Hematopoietic multipotent progenitor cell treated with erythropoietin and hydrocortisone succinate and interleukin-3 and kit ligand, for 15 days (in vitro differentiated cells): ENCODE measurements around the gene ATE1.
"Not testable (repeated sequence)": the region's sequence is repeated elsewhere in the genome, so short reads cannot be mapped to it uniquely, and the experiment has no call there.

Experiments
- DNase-seq: peaks from one replicate; pipeline ENCODE4 v3.0.0-alpha.2; 2015; ENCODE audit warnings: low spot score

ATE1 gene

GRCh38 chr10:121830101-121830500, 97.7 kb downstream of the ATE1 start:
- no peak for DNase-seq

- no peak for DNase-seq
These were observed 99.8 kb downstream of the ATE1 start for GRCh38 chr10:121828045-121828444.

- DNase-seq: not testable (repeated sequence)
These were observed 101.1 kb downstream of the ATE1 start for GRCh38 chr10:121826773-121827172.

- DNase-seq: peak; percentile 44
These were observed 103.8 kb downstream of the ATE1 start for GRCh38 chr10:121823993-121824463.

GRCh38 chr10:121822724-121823123, 105.1 kb downstream of the ATE1 start:
- no peak for DNase-seq

- DNase-seq: no peak
These were observed 105.7 kb downstream of the ATE1 start for GRCh38 chr10:121822180-121822579.

- DNase-seq: no peak
These were observed 108.8 kb downstream of the ATE1 start for GRCh38 chr10:121819049-121819448.

- DNase-seq: no peak
These were observed 109.2 kb downstream of the ATE1 start for GRCh38 chr10:121818599-121818998.

GRCh38 chr10:121816197-121816596, 111.6 kb downstream of the ATE1 start:
- DNase-seq: no peak

- DNase-seq: no peak
These were observed 114.0 kb downstream of the ATE1 start for GRCh38 chr10:121813857-121814256.

GRCh38 chr10:121813211-121813815, 114.5 kb downstream of the ATE1 start:
- DNase-seq: no peak

GRCh38 chr10:121812031-121812430, 115.8 kb downstream of the ATE1 start:
- no peak for DNase-seq

GRCh38 chr10:121811386-121811785, 116.4 kb downstream of the ATE1 start:
- DNase-seq: no peak

- DNase-seq: no peak
These were observed 119.0 kb downstream of the ATE1 start for GRCh38 chr10:121808835-121809234.

- no peak for DNase-seq
These were observed 123.4 kb downstream of the ATE1 start for GRCh38 chr10:121804460-121804859.

- no peak for DNase-seq
These were observed 124.2 kb downstream of the ATE1 start for GRCh38 chr10:121803611-121804010.

- no peak for DNase-seq
These were observed 127.0 kb downstream of the ATE1 start for GRCh38 chr10:121800831-121801230.

GRCh38 chr10:121800146-121800545, 127.7 kb downstream of the ATE1 start:
- no peak for DNase-seq

- DNase-seq: no peak
These were observed 130.3 kb downstream of the ATE1 start for GRCh38 chr10:121797490-121797889.

GRCh38 chr10:121796342-121796741, 131.5 kb downstream of the ATE1 start:
- no peak for DNase-seq

- DNase-seq: no peak
These were observed 135.6 kb downstream of the ATE1 start for GRCh38 chr10:121792198-121792597.

GRCh38 chr10:121791761-121792160, 136.1 kb downstream of the ATE1 start:
- DNase-seq: no peak

- no peak for DNase-seq
These were observed 139.1 kb downstream of the ATE1 start for GRCh38 chr10:121788717-121789116.

- no peak for DNase-seq
These were observed 139.7 kb downstream of the ATE1 start for GRCh38 chr10:121788115-121788514.
